NCI-H446 treated with DMSO at 0.1 percent for 48 hours (cell line): ENCODE results near the gene SUMO4.
A peak's percentile ranks its signal among the peaks of the same experiment; 100 is the strongest.
"Not testable (repeated sequence)": the region's sequence is repeated elsewhere in the genome, so short reads cannot be mapped to it uniquely, and the experiment has no call there.

Experiments
- DNase-seq: peaks from one replicate; lab custom pipeline; 2025; lab: John Stamatoyannopoulos, UW

SUMO4 gene

DNA sequence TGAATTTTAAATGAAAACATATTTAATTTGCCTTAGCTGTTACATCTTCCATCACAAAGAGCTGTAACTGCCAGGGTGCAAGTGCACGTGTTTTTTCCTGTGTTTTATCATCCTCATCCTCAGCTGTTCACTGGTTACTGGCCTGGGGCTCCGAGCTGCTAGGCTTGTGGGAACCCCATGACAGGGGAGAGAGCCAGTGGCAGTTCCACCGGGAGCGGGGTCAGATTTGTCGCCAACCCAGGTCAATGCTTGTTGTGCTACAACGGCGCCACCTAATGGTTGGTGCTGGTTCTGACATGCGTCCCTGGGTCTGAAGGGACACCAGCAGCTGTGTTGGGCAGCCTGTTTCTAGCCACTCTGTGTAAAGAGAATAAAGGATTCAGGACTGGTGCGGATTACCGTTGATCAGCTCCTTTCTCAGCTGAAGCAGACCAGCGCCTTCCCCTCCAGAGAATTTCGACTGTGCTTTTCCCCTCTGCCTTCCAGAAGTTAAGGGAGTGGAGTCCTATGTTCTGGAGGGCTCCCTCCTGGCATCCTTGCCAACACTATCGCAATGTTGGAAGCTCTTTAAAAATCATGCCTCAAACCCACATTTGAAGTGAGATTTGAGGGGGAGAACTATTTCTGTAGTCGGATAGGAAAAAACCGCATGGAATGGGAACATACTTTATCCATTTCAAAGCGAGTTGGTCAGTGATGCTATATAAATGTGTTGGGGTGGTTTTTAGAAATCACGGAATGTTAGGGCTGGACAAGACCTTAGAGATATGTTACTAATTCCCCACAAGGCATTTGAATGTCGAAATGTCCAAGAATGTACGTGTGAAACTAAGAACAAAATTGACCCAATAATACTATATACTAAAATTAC lies 32.1 kb downstream of the SUMO4 start:
- peak; percentile 18 for DNase-seq

DNA sequence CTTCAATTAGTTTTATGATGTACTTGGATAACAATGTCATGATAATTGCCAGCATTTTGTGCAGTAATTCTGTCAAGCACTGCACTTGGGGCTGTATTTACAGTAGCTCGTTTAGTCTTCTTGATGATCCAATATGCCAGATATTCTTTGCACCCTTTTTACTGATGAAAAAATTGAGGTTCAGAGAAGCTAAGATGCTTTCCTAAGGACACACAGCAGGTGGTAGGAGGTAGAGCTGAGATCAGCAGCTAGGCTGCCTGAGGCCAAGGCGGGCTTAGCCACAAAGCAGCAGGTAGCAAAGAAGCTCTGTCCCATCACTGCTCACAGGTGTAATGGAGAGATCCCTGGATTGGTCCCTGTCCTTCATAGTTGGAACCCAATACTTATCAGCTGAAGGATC lies 33.3 kb downstream of the SUMO4 start:
- DNase-seq = no peak

DNA sequence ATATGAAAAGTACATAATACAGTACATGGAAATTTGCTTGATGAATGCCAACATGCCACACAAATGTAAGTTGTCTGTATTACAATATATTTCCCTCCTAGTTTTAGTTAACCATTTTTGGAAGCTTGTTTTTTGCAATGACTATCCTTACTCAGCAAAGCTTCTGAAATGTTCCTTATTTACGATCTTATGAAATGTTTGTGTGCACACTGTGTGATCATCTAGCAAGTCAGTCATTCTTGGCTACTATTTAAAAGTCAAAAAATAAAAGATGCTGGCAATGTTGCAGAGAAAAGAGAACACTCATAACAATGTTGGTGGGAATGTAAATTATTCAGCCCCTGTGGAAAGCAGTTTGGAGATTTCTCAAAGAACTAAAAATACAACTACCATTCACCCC lies 33.8 kb downstream of the SUMO4 start:
- no peak for DNase-seq

DNA sequence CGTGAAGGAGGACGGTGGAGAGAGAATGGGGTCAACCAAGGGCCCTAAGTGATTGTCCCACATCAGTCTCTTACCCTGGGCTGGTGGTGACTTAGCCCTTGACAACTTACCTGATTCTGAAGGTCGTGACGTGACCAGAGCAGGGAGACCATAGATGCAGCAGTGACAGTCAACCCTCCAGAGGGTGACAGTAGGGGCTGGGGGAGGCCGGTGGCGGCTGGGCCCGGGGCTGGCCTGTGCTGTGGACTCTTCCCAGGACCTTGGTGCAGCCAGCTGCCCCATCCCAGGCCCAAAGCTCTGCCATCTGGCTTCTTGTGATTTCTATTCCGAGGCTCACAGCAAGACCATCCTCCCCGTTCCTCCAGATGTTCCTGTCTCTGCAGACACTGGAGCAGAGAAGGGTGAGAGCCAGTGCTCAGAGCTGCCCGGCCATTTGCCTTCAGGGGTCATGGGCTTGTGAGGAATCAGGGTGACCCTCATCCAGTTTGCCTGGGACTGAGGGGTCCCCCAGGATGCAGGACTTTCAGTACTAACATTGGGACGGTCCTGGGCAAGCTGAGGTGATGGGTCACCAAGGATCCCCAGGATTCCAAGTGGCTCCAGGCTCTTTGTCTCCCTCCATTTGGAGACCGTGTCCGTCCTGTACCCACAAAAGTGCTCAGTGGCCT lies 36.0 kb downstream of the SUMO4 start:
- no peak for DNase-seq

DNA sequence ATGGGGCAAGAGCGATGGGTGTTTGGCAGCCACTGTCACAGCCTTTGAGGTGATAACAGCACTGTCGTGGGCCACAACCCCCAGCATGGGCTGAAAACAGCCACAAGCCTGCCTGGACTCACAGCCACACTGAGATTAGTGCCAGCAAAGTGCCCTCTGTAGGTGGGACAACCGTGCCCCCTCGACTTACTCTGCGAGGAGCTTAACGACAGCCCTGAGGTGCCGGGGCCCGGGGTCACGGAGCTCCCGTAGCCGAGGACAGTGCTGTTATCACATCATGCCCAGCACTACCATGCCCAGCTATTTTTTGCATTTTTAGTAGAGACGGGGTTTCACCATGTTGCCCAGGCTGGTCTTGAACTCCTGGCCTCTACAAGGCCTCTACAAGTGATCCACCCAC lies 36.6 kb downstream of the SUMO4 start:
- no peak for DNase-seq

DNA sequence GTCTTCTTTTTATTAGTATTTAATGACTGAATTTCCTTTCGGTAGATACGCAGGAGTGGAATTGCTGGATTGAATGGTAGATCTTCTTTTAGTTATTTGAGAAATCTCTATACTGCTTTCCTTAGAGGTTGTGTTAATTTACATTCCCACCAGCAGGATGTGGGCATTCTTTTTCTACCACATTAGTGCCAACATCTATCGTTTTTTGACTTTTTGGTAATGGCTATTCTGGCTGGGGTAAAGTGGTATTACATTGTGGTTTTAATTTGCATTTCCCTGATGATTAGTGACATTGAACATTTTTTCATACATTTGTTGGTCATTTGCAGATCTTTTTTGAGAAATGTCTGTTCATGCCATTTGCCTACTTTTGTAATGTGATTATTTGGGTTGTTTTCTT lies 37.1 kb downstream of the SUMO4 start:
- no peak for DNase-seq

DNA sequence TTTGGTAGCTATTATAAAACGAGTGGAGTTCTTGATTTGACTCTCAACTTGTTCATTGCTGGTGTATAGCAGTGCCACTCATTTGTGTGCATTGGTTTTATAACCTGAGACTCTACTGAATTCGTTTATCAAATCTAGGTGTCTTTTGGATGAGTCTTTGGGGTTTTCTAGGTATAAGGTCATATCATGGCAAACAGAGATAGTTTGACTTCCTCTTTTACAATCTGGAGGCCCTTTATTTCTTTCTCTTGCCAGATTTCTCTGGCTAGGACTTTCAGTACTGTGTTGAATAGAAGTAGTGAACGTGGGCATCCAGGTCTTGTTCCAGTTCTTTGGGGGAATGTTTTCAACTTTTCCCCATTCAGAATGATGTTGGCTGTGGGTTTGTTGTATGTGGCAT lies 38.8 kb downstream of the SUMO4 start:
- no peak for DNase-seq

DNA sequence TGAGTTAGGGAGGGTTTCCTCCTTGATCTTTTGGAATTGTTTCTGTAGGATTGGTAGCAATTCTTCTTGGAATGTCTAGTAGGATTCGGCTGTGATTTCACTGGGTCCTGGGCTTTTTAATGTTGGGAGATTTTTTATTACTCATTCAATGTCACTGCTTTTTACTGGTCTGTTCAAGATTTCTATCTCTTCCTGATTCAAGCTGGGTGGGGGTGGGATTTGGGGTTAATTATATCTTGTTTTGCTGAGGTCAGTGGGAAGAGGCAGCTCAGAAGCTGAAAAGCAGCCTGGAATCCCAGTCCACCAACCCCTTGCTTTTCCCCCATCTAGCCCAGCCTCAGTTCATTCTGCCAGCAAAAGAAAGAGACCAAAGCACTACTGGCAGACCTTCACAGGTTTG lies 39.6 kb downstream of the SUMO4 start:
- no peak for DNase-seq

DNA sequence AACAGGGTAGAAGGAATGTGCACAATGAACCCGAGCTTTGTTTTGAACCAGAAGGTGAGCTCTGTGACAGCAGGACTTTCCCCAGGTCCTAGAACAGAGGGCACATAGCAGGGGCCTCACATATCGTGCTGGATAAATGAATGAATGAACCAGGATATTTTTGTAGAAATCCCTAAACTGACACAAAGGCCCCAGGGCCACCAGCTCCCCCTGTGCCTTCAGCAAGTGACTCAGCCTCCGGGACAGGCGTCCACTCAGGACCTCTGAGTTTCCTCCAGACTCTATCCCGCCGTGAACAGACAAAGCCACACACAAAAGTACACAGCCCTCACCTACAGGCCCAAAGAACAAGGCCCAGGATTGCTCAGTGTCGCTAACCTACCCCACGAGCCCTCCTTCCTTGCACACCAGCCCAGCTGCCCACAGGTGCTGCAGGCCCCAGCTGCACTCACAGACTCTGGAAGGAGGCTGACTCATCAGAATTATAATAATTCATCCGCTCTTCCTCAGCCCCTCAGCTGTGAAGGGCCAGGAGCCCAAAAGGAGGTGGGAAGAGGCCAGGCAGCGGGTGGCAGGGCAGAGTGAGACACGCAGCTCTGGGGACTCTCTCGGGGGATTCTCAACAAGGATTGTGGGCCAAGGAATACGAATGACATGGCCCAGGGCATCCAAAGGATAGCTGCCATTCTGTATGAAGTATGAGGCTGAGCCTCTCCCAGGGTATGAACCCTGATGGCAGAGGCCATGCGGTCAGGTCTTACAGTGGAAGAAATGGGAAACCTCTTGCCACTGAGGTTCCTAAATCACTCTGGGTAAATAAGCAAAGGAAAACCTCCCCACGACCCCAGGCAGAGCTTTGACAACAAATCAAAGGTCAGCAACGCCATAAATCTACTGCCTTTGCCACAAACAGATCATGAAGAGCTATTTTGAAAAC lies 40.9 kb downstream of the SUMO4 start:
- DNase-seq = no peak

DNA sequence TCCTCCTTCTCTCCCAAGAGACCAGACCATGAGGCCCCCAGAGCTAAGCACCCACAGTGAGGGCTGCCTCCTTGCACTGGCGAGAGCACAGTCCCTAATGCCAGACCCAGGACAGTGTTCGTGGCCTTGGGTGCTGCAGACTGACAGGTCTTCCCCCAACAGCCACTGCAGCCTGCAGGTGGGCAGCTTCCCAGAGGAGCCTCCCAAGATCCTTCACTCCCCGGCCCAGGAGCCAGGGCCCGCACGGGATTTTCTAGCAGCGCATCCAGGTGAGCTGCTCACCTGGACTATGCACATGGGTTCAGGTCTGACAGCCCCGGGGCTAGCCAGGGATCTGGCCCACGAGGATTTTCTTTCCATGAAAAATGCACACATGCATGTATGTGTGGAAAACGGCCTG lies 41.7 kb downstream of the SUMO4 start:
- DNase-seq = no peak

DNA sequence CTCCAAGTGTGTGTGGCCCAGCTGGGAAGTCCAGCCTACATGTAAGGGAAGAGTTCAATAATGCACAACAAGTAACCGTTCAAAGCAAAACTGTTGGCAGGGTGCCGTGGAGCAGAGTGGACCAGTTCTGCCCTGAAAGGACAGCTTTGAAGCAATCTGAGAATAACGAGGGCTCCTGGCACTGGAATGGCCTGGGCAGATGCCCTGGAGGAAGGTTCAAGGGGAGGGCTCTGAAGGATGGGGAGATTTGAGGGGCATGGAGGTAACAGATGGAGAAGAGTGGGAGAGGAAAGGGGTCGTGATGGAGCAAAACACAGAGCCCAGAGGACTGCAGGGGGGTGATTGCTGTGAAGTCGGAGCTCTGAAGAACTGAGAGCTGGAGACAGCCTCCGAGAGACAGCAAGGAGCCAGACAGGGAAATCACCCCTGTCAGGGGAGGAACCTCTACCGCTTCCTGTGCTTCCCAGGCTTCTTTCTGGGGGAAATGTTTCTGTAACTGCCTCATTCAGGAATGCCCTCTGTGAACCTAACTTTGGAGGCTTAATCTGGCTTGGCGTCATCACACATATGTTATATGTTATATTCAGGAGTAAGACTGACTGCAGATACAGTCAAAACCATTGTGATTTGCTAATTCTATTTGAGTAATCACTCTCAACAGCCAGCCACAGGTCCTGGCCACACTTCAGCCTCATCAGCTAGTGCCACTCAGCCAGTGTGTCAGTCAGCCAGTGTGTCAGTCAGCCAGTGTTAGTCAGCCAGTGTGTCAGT lies 43.5 kb downstream of the SUMO4 start:
- DNase-seq = no peak

DNA sequence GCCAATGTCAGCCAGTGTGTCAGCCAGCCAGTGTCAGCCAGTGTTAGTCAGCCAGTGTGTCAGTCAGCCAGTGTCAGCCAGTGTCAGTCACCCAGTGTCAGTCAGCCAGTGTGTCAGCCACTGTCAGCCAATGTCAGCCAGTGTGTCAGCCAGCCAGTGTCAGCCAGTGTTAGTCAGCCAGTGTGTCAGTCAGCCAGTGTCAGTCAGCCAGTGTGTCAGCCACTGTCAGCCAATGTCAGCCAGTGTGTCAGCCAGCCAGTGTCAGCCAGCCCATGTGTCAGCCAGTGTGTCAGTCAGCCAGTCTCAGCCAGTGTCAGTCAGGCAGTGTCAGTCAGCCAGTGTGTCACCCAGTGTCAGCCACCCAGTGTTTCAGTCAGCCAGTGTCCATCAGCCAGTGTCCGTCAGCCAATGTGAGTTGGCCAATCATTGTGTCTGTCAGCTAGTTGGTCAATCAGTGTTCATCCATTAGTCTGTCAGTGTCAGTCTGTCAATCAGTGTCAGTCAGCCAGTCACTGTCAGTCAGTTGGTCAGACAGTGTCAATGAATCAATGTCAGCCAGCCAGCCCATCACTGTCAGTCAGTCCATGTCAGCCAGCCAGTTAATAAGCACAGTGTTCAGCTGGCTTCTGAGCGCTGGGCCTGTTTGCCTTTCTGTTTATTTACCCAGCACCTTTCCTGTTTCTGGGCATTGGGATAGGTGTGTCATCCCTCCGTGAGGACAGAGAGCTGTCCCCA lies 44.5 kb downstream of the SUMO4 start:
- not testable (repeated sequence) for DNase-seq

DNA sequence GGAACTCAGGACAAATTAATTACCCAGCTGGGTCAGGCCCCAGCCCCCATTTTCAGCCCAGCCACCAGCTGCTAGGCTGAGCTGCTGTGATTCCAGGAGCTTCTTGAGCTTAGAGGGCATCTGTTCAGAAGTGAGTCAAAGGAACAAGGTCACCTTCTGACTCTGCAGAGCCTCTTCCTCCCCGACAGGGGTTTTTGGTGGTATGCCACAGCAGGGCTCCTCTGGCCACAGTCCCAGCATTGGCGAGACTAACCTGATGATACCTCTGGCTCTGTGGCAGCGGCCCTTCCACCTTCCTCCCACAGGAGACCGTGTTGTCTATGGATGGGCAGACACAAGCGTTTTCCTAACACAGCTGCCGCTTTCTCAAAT lies 45.0 kb downstream of the SUMO4 start:
- DNase-seq = no peak

DNA sequence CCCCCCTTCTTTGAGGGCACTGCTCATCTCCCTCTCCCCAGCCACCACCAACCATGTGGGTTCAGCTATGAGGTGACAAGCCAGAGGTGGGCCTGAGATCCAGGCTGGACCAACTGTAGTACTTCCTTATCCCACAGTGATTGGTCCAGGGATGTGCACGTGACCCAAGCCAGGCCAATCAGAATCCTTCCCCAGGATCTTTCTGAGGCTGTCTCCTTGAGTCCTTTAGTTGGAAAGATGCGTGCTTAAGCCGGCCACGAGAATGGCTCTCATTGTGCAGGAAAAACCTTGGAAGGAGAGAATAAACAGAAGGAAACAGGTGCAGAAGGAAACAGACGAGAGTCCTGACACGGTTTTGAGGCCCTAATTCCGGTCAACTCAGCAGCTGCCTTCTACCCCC lies 45.5 kb downstream of the SUMO4 start:
- DNase-seq = no peak

DNA sequence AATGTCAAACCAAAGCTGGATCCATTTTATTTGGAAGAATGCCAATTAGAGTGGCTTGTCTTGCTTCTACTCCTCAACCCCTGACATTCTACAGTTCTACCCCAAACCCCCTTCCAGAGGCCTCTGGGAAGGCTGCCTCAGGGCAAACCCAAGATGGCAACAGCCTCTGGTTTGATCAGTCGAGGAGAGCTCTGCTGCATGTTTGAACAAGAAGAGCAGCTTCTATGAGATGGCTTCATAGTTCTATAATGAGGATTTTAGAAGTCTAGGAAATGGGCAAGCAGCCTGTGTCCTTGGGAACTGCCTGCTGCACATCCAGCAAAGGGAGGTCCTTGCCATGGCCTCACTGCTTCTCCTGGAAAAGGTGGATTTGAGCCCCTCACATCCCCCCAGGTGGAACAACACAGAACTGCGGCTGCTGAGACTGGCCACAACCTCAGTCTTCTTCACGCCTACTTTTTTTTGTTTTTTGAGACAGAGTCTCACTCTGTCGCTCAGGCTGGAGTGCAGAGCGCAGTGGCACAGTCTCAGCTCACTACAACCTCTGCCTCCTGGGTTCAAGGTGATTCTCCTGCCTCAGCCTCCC lies 46.8 kb downstream of the SUMO4 start:
- no peak for DNase-seq

DNA sequence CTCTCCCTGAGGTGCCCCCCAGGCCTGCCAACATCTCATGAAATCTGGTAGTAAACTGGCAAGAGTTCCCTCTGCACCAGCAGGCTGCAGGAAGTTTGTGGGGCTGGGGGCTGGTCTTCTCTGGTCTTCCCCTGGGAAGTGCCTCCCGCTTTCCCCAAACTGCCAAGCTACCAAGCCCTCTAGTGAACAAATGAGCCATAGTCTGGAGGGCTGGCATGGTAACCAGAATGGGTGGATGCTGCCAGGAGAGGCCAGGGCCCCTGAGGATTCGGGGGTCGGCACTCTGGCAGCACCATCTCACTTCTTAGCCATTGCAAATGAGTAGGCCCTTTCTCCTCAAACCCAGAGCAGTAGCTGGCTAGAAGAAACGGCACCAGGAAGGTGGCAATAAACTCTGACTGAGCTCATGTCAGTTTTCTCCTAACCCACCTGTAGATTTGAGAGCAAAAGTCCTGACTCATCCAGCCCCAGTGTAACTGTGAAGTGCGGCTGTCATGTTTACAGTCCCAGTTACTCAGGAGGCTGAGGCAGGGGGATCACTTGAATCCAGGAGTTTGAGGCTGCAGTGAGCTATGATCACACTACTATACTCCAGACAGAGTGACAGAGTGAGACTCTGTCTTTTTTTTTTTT lies 48.9 kb downstream of the SUMO4 start:
- DNase-seq = no peak

DNA sequence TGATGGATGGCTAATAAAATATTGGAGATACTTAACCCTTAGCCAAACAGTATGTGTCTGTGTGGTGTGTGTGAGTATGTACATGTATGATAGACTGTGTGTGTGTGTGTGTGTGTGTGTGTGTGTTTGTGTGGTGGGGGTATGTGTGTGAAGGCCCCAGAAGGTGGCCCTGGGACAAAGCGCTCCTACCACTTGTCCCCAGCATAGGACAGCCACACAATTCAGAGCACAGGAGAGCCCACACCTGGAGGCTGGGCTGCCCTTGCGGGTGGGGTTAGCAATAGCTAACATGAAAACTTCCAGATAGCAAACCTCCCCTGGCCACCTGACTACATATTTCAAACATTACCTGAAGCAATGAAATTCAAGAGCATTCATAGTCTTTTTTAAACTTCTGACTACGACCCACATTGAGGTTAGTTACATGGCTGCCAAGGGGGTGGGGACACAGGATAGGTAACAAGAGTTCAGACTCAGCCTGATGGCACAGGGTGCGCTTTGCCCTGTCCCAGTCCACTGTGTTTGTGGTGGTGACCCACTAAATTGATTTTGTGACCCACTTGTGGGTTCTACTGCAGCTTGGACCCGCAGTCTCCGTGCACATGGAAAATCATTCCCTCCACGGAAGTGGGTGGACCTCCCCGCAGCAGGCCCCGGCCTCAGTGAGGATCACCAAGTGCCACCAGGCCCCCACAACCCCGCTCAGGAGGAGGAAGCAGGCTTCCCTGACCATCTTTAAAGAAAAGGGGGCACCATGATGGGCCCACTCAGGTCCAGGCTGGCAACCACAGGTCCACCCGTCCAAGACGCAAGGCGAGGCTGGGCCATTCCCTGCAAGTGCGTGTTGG lies 50.0 kb downstream of the SUMO4 start:
- DNase-seq = no peak
